K562 (cell line): ENCODE results near the gene ERFL. TPM values are rescaled to one million over a fixed set of nuclear protein-coding genes. Genes with fewer than 3 reads are reported as not detected.
A peak's percentile ranks its signal among the peaks of the same experiment; 100 is the strongest.

Experiments used
- CBX2 ChIP-seq: fragments of 200-600 bp; sonication (generic); IDR thresholded peaks from one replicate; pipeline ENCODE4 v1.6.1; 2012; ENCODE audit warnings: mild to moderate bottlenecking, low read length, inconsistent platforms; ENCODE audit not compliant: insufficient read depth, poor library complexity, severe bottlenecking
- CC2D1A ChIP-seq: fragments of 450-650 bp; IDR thresholded peaks from 2 replicates; pipeline ENCODE4 v1.6.1; 2017; ENCODE audit warnings: mild to moderate bottlenecking
- HNRNPUL1 ChIP-seq: fragments of 200-400 bp; formaldehyde crosslinking; IDR thresholded peaks from 2 replicates; pipeline ENCODE4 v1.6.1; 2017; ENCODE audit warnings: low read length
- KDM1A ChIP-seq, 2 experiments: fragments of 450-650 bp; IDR thresholded peaks; 2 replicates each; pipeline ENCODE4 v1.6.1; 2016; ENCODE audit warnings: mild to moderate bottlenecking in 2 of 2
- LARP7 ChIP-seq: fragments of 450-650 bp; IDR thresholded peaks from 2 replicates; pipeline ENCODE4 v1.6.1; 2016
- MCM7 ChIP-seq, 2 experiments: fragments of 450-650 bp; IDR thresholded peaks; 2 replicates each; pipeline ENCODE4 v1.6.1; 2016 to 2018
- RBM34 ChIP-seq: fragments of 200-400 bp; formaldehyde crosslinking; IDR thresholded peaks from 2 replicates; pipeline ENCODE4 v1.6.1; 2018; ENCODE audit warnings: low read length, borderline replicate concordance; ENCODE audit not compliant: insufficient read depth
- ZNF133 ChIP-seq: fragments of 250-450 bp; sonication (Bioruptor Pico); IDR thresholded peaks from 2 replicates; pipeline ENCODE4 v1.4.0; 2020; ENCODE audit warnings: mild to moderate bottlenecking
- ZNF184 ChIP-seq: sonication (generic); formaldehyde crosslinking; IDR thresholded peaks from 2 replicates; pipeline ENCODE4 v1.5.0; 2020; ENCODE audit warnings: missing genetic modification reagents
- ZNF224 ChIP-seq: sonication (generic); formaldehyde crosslinking; IDR thresholded peaks from 2 replicates; pipeline ENCODE4 v1.8.0; 2022; ENCODE audit warnings: mild to moderate bottlenecking, missing genetic modification reagents
- ZNF57 ChIP-seq: fragments of 450-650 bp; formaldehyde crosslinking; IDR thresholded peaks from 2 replicates; pipeline ENCODE4 v1.4.0; 2020; ENCODE audit warnings: mild to moderate bottlenecking, moderate library complexity
- ZNF584 ChIP-seq: fragments of 200-800 bp; sonication (Bioruptor generic); IDR thresholded peaks from 2 replicates; pipeline ENCODE4 v1.6.1; 2016; ENCODE audit warnings: low read depth, mild to moderate bottlenecking, missing genetic modification characterization, missing compliant biosample characterization
- ZSCAN32 ChIP-seq: fragments of 450-650 bp; formaldehyde crosslinking; IDR thresholded peaks from 2 replicates; pipeline ENCODE4 v1.4.0; 2020; ENCODE audit warnings: mild to moderate bottlenecking, moderate library complexity
- polyA plus RNA-seq, 8 experiments: library from polyadenylated mRNA; depleted of rRNA in 4 of 8; stranded (reverse) in 5 of 8; unstranded in 3 of 8; fragments of >200 nt; fragmentation: Nextera tagmentation in 2 of 8; fragmentation: Illumina TruSeq in 1 of 8; extraction: Ambion mirVana in 2 of 8; extraction: Trizol in 1 of 8; gene quantifications; 2 replicates each; pipeline versions ENCODE4 v1.2.1 to v1.2.3, GENCODE V29; 2011 to 2014; ENCODE audit warnings: inconsistent platforms in 1 of 8, missing spikeins in 1 of 8
- total RNA-seq, 7 experiments: library from RNA; depleted of rRNA in 6 of 7; stranded (reverse); fragments of >200 nt in 6 of 7; fragmentation: Illumina TruSeq in 2 of 7; extraction: Trizol in 2 of 7; gene quantifications; 2 replicates each; pipeline versions ENCODE4 v1.2.1 to v1.2.3, GENCODE V29; 2011 to 2021; ENCODE audit warnings: low replicate concordance in 1 of 7
- TF ChIP-seq, protein P1 (sequence below): fragments of 200-800 bp; sonication (Bioruptor generic); IDR thresholded peaks from 2 replicates; pipeline ENCODE4 v1.6.1; 2017; ENCODE audit warnings: missing genetic modification characterization, missing compliant biosample characterization
- TF ChIP-seq, protein P2 (sequence below): sonication (generic); IDR thresholded peaks from 2 replicates; pipeline ENCODE4 v1.6.1; 2016
- TF ChIP-seq, protein P3 (sequence below): sonication (generic); formaldehyde crosslinking; IDR thresholded peaks from 2 replicates; pipeline ENCODE4 v1.9.0; 2022; ENCODE audit warnings: mild to moderate bottlenecking, missing genetic modification reagents
- TF ChIP-seq, protein P4 (sequence below): sonication (generic); formaldehyde crosslinking; IDR thresholded peaks from 2 replicates; pipeline ENCODE4 v1.8.0; 2022; ENCODE audit warnings: mild to moderate bottlenecking, missing genetic modification reagents
- TF ChIP-seq, protein P5 (sequence below): fragments of 450-650 bp; IDR thresholded peaks from 2 replicates; pipeline ENCODE4 v1.6.1; 2016; ENCODE audit warnings: low read depth, mild to moderate bottlenecking, moderate library complexity

Gene ERFL
- total and polyA plus RNA-seq, 9 of the 15 experiments (the other 6 are each of a cell fraction or from before 2014, with no cell fraction given), result 0.07 to 0.75 (median 0.32) TPM; not detected in 4

DNA sequence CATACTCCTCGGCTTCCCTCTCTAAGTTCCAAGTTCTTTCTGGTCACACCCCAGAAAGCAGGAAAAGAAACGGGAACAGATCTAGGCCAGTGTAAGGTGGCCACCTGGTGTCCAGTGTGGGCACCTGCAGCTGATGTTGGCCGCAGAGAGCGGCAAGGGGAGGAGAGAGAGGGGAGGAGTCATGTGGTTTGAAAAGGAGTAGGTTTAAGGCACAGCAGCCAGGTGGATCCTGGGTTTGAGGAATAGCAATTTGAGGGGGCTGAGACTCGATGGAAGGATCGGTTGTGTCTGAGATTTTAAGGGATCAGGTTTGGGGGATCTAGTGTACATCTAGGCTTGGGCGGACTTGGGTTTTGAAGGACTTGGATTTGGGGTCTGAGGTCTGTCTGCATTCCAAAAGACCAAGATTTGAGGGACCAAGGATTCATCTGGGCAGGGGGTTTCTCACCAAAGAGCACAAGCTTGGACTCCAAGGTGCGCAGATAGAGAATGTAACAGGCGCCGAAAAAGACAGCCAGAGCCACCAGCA is 29.7 kb upstream of the ERFL start (continued):
- TF ChIP-seq, protein P1, sequence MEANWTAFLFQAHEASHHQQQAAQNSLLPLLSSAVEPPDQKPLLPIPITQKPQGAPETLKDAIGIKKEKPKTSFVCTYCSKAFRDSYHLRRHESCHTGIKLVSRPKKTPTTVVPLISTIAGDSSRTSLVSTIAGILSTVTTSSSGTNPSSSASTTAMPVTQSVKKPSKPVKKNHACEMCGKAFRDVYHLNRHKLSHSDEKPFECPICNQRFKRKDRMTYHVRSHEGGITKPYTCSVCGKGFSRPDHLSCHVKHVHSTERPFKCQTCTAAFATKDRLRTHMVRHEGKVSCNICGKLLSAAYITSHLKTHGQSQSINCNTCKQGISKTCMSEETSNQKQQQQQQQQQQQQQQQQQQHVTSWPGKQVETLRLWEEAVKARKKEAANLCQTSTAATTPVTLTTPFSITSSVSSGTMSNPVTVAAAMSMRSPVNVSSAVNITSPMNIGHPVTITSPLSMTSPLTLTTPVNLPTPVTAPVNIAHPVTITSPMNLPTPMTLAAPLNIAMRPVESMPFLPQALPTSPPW, result peak; percentile 39
- TF ChIP-seq CC2D1A, result peak; percentile 42; the same call in 1 of the 2 replicates
- TF ChIP-seq KDM1A (IDR thresholded peaks at IDR 0.05), result no peak
- TF ChIP-seq ZNF57 (CRISPR knock-in tag), result no peak
- TF ChIP-seq LARP7, result 0 out of 2 replicates have a peak, but pooled peaks have one; percentile 14
- no peak for TF ChIP-seq HNRNPUL1
- TF ChIP-seq, protein P2, sequence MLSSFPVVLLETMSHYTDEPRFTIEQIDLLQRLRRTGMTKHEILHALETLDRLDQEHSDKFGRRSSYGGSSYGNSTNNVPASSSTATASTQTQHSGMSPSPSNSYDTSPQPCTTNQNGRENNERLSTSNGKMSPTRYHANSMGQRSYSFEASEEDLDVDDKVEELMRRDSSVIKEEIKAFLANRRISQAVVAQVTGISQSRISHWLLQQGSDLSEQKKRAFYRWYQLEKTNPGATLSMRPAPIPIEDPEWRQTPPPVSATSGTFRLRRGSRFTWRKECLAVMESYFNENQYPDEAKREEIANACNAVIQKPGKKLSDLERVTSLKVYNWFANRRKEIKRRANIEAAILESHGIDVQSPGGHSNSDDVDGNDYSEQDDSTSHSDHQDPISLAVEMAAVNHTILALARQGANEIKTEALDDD, result no peak
- no peak for TF ChIP-seq ZNF224 (CRISPR knock-in tag)
- TF ChIP-seq CBX2, result no peak
- TF ChIP-seq, protein P3, sequence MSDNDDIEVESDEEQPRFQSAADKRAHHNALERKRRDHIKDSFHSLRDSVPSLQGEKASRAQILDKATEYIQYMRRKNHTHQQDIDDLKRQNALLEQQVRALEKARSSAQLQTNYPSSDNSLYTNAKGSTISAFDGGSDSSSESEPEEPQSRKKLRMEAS (CRISPR knock-in tag), result 0 out of 2 replicates have a peak, but pooled peaks have one; percentile 37
- TF ChIP-seq, protein P4, sequence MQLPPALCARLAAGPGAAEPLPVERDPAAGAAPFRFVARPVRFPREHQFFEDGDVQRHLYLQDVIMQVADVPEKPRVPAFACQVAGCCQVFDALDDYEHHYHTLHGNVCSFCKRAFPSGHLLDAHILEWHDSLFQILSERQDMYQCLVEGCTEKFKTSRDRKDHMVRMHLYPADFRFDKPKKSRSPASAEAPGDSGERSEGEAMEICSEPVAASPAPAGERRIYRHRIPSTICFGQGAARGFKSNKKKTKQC (CRISPR knock-in tag), result no peak
- TF ChIP-seq MCM7 (IDR thresholded peaks at IDR 0.05), result no peak
- no peak for TF ChIP-seq ZNF184 (CRISPR knock-in tag)
- no peak for TF ChIP-seq ZSCAN32 (CRISPR knock-in tag)
- TF ChIP-seq ZNF584 (CRISPR knock-in tag), result no peak
- no peak for TF ChIP-seq ZNF133 (CRISPR knock-in tag)
- TF ChIP-seq, protein P5, sequence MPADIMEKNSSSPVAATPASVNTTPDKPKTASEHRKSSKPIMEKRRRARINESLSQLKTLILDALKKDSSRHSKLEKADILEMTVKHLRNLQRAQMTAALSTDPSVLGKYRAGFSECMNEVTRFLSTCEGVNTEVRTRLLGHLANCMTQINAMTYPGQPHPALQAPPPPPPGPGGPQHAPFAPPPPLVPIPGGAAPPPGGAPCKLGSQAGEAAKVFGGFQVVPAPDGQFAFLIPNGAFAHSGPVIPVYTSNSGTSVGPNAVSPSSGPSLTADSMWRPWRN, result no peak; the same call in 1 of the 2 replicates
- no peak for TF ChIP-seq RBM34
